Urothelium cell line (cell line): Measurements from ENCODE around the gene NLRX1.
"Not testable (repeated sequence)": the region's sequence is repeated elsewhere in the genome, so short reads cannot be mapped to it uniquely, and the experiment has no call there.

Experiments used
- DNase-seq: peaks from one replicate; pipeline ENCODE4 v3.0.0; 2011; ENCODE audit warnings: low spot score, mixed read lengths
- FAIRE-seq: peaks from 2 replicates; lab custom pipeline; 2011; peaks lifted over from hg19 to GRCh38; lab: Jason Lieb, UNC

NLRX1 gene

DNA sequence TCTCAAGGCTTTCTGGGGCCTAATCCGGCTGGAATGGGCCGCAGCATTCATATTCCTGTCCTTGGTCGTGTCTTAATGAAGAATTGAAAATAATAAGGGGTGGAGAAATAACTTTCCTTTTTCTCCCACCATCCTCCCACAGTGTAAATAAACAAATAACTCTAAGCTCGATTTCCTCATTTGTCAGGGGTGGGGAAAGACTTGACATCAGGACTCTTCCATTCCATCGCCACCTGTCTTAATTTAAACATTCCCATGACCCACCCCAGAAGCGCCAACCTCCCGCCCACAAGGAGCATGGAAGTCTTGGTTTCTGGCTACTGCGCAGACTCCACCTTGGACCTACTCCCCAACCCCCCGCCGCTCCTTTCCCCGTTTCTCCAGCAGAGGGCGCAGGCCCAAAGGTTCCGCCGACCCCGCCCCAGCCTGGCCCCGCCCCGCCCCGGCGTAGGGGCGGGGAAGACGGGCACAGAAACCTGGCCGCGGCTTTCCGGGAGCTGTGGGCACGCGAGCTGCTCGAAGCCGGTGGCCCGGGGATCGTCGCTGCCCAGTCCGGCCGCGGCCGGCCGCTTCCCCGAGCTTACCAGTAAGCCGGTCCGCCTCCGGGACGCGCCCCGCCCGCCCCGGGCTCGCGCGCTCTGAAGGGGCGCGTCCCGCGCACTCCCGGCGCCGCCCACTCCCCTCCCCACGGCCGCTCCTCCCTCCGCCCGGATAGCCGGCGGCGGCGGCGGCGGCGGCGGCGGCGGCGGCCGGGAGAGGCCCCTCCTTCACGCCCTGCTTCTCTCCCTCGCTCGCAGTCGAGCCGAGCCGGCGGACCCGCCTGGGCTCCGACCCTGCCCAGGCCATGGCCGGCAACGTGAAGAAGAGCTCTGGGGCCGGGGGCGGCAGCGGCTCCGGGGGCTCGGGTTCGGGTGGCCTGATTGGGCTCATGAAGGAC, 37.3 kb downstream of the NLRX1 start, which contains the start of gene CBL:
Gene CBL (plus strand): TSS at position 766 of the 937 bp plus-strand sequence. CDS start 79 bp downstream, at position 845.
- FAIRE-seq (no peak), DNase-seq (peak; percentile 91)

DNA sequence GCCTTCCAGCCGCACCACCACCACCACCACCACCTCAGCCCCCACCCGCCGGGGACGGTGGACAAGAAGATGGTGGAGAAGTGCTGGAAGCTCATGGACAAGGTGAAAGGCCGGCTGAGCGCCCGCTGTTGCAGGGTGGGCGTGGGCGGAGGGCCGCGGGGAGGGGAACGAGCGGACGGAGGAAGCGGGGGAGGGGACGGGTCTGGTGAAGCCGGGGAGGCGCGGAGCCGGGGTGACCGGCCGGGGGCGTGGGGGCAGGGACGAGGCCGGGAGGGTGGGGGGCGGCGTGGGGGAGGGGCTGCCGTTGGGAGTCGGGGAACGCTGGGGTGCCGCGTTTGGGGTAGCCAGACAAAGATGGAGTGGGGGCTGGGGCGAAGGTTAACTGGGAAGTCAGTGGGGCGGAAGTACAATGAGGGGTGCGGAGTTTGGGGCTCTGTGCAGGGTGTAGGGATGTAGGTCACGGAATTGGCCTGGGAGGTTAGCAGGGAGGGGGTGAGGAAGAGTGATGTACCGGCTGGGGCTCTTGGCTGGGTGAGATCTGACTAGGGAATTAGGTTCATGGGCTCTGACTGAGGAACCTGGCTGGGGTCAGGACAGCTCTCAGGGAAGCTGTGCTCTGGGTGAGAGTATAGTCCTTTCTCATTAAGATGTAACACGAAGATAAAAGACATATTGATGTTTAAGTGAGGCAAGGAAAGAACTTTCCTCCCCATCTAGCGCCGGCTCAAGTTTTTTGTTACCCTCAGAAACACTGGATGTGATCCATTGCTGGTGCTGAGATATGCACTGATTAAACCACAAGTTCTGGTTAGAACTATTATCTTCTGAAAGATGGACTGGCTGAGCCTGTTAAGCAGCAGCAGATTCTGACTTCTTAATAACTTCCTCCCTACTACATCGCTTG, 38.2 kb downstream of the NLRX1 start:
- DNase-seq (no peak), FAIRE-seq (no peak)

GRCh38 chr11:119207415-119207960, 39.0 kb downstream of the NLRX1 start:
- FAIRE-seq = no peak
- DNase-seq = no peak

DNA sequence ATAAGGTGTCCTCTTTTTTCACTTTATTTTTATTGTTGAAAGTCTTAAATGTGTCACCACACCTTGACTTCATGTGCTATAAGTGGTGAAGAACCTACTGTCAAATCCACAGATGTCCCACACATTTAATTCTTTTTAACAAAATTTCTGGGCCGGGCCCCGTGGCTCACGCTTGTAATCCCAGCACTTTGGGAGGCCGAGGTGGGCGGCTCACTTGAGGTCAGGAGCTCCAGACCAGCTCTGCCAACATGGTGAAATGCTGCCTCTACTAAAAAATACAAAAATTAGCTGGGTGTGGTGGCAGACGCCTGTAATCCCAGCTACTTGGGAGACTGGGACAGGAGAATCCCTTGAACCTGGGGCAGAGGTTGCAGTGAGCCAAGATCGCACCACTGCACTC, 40.7 kb downstream of the NLRX1 start:
- DNase-seq (no peak), FAIRE-seq (no peak)

GRCh38 chr11:119210050-119210449, 41.5 kb downstream of the NLRX1 start:
- DNase-seq (no peak), FAIRE-seq (no peak)

DNA sequence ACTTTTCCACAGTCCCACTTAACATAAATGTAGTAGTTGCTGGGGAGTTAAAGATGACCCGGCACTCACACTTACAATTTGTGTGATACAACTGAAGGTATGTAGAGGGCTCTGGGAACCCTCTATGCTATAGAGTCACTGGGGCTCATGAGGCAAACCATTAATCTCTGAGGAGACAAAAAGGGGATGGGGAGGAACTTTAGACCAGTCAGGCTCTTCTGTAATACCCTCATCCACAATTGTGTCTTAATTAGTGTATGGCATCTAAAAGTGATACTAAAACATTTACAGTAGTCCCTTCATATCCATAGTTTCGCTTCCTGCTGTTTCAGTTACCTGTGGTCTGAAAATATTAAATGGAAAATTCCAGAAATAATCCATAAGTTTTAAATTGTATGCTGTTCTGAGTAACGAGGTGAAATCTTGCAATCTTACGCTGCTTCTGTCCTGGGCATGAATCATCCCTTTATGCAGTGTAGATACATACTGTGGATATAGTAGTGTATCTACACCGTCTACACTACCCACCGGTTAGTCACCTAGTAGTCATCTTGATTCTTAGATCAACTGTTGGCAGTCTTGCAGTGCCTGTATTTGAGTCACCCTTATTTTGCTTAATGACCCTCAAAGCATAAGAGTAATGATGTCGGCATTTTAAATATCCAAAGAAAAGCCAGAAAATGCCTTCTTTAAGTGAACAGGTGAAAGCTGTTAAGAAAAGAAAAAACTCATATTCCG, 49.8 kb downstream of the NLRX1 start:
- DNase-seq = peak; percentile 40
- no peak for FAIRE-seq

DNA sequence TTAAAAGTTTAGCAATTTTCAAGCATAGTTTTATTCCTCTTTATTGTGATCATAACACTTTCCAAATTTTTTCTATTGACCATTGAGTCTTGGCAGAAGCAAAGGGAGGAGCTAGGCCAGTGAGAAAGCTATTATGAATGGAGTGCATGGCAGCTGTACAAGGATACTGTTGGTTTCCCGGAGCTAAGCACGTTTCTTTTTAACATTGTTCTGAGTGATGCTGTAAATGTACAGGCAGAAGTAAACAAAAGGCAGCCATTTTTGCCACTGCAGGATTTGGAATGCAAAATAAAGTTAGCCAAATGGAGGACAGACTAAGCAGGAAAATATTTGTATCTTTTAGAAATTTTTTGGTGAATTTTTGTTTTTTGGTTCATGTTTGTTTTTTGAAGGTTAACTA, 53.8 kb downstream of the NLRX1 start:
- DNase-seq (no peak), FAIRE-seq (no peak)

GRCh38 chr11:119222891-119223290, 54.4 kb downstream of the NLRX1 start:
- FAIRE-seq (no peak), DNase-seq (no peak)

- FAIRE-seq = no peak
Measured at GRCh38 chr11:119223856-119224255, 55.3 kb downstream of the NLRX1 start.

GRCh38 chr11:119228535-119229287, 60.2 kb downstream of the NLRX1 start:
- not testable (repeated sequence) for FAIRE-seq, DNase-seq

More at GRCh38 chr11:119223856-119224255, 55.3 kb downstream of the NLRX1 start:
- DNase-seq = no peak

DNA sequence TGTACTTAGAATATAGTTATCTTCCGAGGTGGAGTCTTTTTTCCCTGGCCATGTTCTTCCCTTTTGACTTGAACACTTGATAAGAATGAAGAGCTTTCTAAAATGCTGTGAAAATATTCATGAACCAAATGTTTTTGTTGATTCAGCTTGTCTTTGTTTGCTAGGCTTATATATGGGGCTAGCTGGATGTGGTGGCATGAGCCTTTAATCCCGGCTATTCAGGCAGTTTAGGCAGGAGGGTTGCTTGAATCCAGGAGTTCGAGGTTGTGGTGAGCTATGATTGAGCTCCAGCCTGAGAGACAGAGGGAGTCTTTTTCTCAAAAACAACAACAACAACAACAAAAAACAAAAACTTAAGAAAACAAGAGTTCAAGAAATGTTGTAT, 60.8 kb downstream of the NLRX1 start:
- no peak for FAIRE-seq
- DNase-seq = no peak

GRCh38 chr11:119229741-119230140, 61.2 kb downstream of the NLRX1 start:
- no peak for FAIRE-seq
- no peak for DNase-seq
